Effector memory CD8-positive, alpha-beta T cell (primary cell): ENCODE data around the gene PALM.
"Not testable (repeated sequence)": the region's sequence is repeated elsewhere in the genome, so short reads cannot be mapped to it uniquely, and the experiment has no call there.

Experiments
- ATAC-seq: fragments of 150-1000 bp; cut with Tn5 transposase; replicated peaks from 2 replicates; pipeline ENCODE4 v1.10.0; 2021; ENCODE audit warnings: mild to moderate bottlenecking, moderate library complexity
- DNase-seq, 3 experiments: peaks; one replicate each; pipeline ENCODE4 v3.0.0; 2021
- H3K27ac Mint-ChIP-seq, 2 donors: one replicate each; pipeline ENCODE4 v1.8.0; 2022; ENCODE audit warnings: mild to moderate bottlenecking in 2 of 2, mixed read lengths in 2 of 2, moderate library complexity in 2 of 2
- H3K27me3 Mint-ChIP-seq, 2 donors: one replicate each; pipeline ENCODE4 v1.8.0; 2022; ENCODE audit warnings: mixed read lengths in 2 of 2
- H3K36me3 Mint-ChIP-seq: one replicate; pipeline ENCODE4 v1.8.0; 2022; ENCODE audit warnings: mild to moderate bottlenecking, moderate library complexity, mixed read lengths; ENCODE audit not compliant: insufficient read depth
- H3K4me1 Mint-ChIP-seq, 2 donors: one replicate each; pipeline ENCODE4 v1.8.0; 2022; ENCODE audit warnings: low read depth in 2 of 2, mixed read lengths in 2 of 2
- H3K4me3 Mint-ChIP-seq, 2 donors: one replicate each; pipeline ENCODE4 v1.8.0; 2022; ENCODE audit warnings: mild to moderate bottlenecking in 2 of 2, mixed read lengths in 2 of 2, moderate library complexity in 2 of 2
- H3K9me3 Mint-ChIP-seq, 2 donors: one replicate each; pipeline ENCODE4 v1.8.0; 2022; ENCODE audit warnings: mixed read lengths in 2 of 2

PALM gene

GRCh38 chr19:723247-723646 is 14.5 kb downstream of the PALM start:
- ATAC-seq: no peak
- no peak overlapping the region for H3K27ac Mint-ChIP-seq

GRCh38 chr19:723714-724113 is 15.0 kb downstream of the PALM start:
- DNase-seq (no peak), ATAC-seq (no peak)
- Mint-ChIP-seq H3K4me3 (no peak overlapping the region), H3K4me1 (no peaks in the 10 kb centered on the region), H3K9me3 (no peaks in the 10 kb centered on the region), H3K27me3 (peaks cover 8 to 45% of the 10 kb centered on the region in 2 donors), H3K36me3 (peaks cover 6% of the 10 kb centered on the region), H3K27ac (no peak overlapping the region)

More at GRCh38 chr19:723247-723646, 14.5 kb downstream of the PALM start:
- H3K36me3 Mint-ChIP-seq: peaks cover 4% of the 10 kb centered on the region
- H3K27me3 Mint-ChIP-seq: peaks cover 13 to 50% of the 10 kb centered on the region in 2 donors
- no peak overlapping the region for H3K4me3 Mint-ChIP-seq
- no peak for DNase-seq
- no peaks in the 10 kb centered on the region for H3K9me3 Mint-ChIP-seq
- H3K4me1 Mint-ChIP-seq: no peaks in the 10 kb centered on the region

DNA sequence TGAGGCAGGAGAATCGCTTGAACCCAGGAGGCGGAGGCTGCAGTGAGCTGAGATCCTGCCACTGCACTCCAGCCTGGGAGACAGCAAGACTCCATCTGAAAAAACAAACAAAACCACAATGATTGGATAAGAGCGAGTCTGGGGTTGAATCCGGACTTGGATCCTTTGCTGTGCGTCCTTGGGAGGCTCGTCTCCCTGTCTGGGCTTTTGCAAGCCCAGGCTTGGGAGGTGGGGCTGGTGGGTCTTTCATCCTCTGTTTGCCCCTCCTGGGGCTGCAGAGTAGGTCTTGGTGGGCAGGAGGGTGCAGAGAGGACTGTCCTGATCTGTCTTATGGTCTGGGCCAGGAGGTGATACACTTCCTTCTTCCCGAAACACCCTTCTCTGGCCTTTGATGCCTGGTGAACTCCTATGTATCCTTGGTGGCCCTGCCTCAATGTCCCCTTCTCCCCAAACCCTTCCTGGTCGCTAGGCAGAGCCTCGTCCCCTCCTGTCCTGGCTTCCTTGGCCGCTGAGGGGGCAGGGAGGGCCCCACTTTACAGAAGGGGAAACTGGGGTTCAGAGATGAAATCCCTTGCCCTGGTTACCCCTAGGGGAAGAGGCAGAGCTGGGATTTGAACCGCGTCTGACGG is 16.8 kb downstream of the PALM start:
- Mint-ChIP-seq H3K9me3 (no peaks in the 10 kb centered on the region), H3K4me3 (no peak overlapping the region), H3K36me3 (peaks cover 6% of the 10 kb centered on the region), H3K27me3 (peaks cover 6 to 40% of the 10 kb centered on the region in 2 donors), H3K27ac (no peak overlapping the region), H3K4me1 (no peaks in the 10 kb centered on the region)
- DNase-seq: no peak
- no peak for ATAC-seq

- Mint-ChIP-seq H3K4me3 (no peak overlapping the region), H3K4me1 (no peaks in the 10 kb centered on the region), H3K36me3 (peaks cover 7% of the 10 kb centered on the region), H3K9me3 (no peaks in the 10 kb centered on the region), H3K27ac (no peak overlapping the region), H3K27me3 (peaks cover 6 to 30% of the 10 kb centered on the region in 2 donors)
- DNase-seq (no peak), ATAC-seq (no peak)
Measured at GRCh38 chr19:726993-727956, 18.5 kb downstream of the PALM start.

DNA sequence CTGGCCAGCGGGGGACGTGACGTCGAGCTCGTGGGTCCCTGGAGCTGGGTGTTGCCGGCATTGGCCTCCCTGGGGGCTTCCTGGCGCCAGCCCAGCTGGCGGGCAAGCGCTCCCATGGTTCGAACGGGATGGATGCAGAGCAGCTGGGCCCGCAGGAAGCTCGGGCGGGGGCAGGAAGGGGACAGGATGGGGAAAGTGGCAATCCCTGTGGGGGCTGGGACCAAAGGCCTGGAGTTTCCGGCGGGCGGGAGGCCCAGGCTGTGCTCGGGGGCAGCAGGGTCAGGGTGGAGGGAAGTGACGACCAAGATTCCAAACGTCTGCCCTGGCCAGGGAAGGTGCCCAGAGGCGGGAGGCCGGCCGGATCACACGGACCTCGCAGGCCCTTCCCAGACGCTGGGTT is 19.3 kb downstream of the PALM start:
- no peak for ATAC-seq
- H3K9me3 Mint-ChIP-seq: no peaks in the 10 kb centered on the region

GRCh38 chr19:729564-729963 is 20.8 kb downstream of the PALM start:
- DNase-seq, H3K27ac Mint-ChIP-seq, H3K4me3 Mint-ChIP-seq, H3K36me3 Mint-ChIP-seq, H3K9me3 Mint-ChIP-seq, ATAC-seq: not testable (repeated sequence)
- Mint-ChIP-seq H3K4me1 (peaks cover 13 to 15% of the 10 kb centered on the region in 2 donors), H3K27me3 (peaks cover 0 to 13% of the 10 kb centered on the region in 2 donors)

More for the DNA sequence above, 19.3 kb downstream of the PALM start:
- H3K4me3 Mint-ChIP-seq: no peak overlapping the region
- H3K36me3 Mint-ChIP-seq: peaks cover 6% of the 10 kb centered on the region
- DNase-seq: no peak
- H3K27ac Mint-ChIP-seq: no peak overlapping the region
- peaks cover 4 to 5% of the 10 kb centered on the region in 2 donors for H3K4me1 Mint-ChIP-seq
- peaks cover 6 to 23% of the 10 kb centered on the region in 2 donors for H3K27me3 Mint-ChIP-seq

DNA sequence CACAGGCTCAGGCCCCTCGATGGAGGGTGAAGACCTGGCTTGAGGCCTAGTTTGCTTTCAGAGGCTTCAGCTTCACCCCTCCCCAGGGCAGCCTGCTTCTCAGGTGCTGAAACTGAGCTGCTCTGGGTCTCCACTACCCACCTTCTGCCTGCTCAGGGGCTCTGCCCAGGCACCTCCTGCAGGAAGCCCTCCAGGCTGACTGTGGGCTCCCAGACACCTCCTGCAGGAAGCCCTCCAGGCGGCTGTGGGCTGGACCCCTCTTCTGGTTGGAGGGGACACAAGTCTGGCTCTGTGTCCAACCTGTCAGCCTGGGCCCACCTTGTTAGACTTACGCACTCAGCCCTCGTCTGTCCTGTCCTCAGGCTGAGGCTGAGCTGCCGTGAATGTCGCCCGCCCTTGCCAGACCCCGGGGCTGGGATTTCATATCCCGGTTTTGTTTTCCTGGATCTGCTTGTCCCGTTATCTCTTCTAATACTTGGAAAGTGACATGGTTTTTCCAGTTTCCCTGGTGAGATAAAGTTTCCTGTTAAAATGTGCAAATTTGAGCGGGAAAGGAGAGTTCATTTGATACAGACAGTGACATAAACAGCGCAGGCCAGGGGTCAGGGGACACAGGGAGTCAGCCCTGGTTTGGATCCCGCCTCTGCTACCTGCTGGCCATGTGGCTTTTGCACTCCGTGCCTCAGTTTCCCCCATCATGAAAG is 21.4 kb downstream of the PALM start:
- H3K36me3 Mint-ChIP-seq: peaks cover 10% of the 10 kb centered on the region
- no peak overlapping the region for H3K4me3 Mint-ChIP-seq
- ATAC-seq (no peak), DNase-seq (no peak)
- peaks cover 0 to 13% of the 10 kb centered on the region in 2 donors for H3K27me3 Mint-ChIP-seq
- H3K4me1 Mint-ChIP-seq: peaks cover 13 to 15% of the 10 kb centered on the region in 2 donors
- no peak overlapping the region for H3K27ac Mint-ChIP-seq
- no peaks in the 10 kb centered on the region for H3K9me3 Mint-ChIP-seq

DNA sequence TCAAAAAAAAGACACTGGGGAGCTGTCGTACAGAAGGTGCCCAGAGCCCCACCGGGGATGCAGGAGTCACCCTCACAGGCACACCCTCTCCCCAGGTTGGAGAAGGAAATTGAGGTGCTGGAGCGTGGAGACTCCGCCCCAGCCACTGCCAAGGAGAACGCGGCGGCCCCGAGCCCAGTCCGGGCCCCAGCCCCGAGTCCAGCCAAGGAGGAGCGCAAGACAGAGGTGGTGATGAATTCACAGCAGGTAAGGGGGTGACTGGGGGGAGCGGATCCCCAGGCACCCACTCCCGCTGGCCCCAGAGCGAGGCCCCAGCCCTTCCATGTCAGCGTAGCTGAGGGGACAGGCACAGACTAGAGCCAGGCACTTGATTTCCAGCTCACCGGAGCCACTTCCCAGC is 22.3 kb downstream of the PALM start:
- H3K4me3 Mint-ChIP-seq: no peak overlapping the region
- H3K9me3 Mint-ChIP-seq: no peaks in the 10 kb centered on the region
- H3K36me3 Mint-ChIP-seq: peaks cover 10% of the 10 kb centered on the region
- DNase-seq (no peak), ATAC-seq (no peak)
- peaks cover 0 to 7% of the 10 kb centered on the region in 2 donors for H3K27me3 Mint-ChIP-seq
- no peak overlapping the region for H3K27ac Mint-ChIP-seq
- H3K4me1 Mint-ChIP-seq: peaks cover 13 to 15% of the 10 kb centered on the region in 2 donors

GRCh38 chr19:732148-733069 is 23.7 kb downstream of the PALM start:
- Mint-ChIP-seq H3K36me3 (peaks cover 10% of the 10 kb centered on the region), H3K4me3 (no peak overlapping the region), H3K27ac (peak overlapping the region in 1 of 2 donors; percentile 53), H3K9me3 (no peaks in the 10 kb centered on the region), H3K4me1 (peaks cover 15 to 16% of the 10 kb centered on the region in 2 donors), H3K27me3 (peaks cover 0 to 6% of the 10 kb centered on the region in 2 donors)
- ATAC-seq (peak; percentile 37), DNase-seq (no peak)

DNA sequence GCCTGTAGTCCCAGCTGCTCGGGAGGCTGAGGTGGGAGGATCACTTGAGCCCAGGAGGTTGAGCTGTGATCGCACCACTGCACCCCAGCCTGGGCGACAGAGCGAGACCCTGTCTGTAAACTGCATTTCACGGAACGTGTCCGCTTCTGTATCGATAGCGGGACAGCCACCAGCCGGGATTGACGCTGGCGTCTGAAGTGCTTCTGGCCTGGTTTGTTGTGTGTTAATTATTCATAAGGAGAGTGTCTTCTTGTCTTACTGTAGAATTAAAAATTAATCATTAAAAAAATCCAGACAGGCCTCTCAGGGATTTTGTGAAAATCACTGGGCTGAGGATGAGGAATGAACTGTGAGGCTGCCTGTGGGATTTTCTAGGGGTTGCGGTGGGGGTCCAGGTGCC is 26.0 kb downstream of the PALM start:
- H3K27ac Mint-ChIP-seq: peak overlapping the region in 1 of 2 donors; percentile 35
- ATAC-seq: no peak
- H3K4me3 Mint-ChIP-seq: no peak overlapping the region
- H3K9me3 Mint-ChIP-seq: no peaks in the 10 kb centered on the region
- peaks cover 16 to 18% of the 10 kb centered on the region in 2 donors for H3K4me1 Mint-ChIP-seq
- peaks cover 7% of the 10 kb centered on the region for H3K36me3 Mint-ChIP-seq
- DNase-seq: no peak
- H3K27me3 Mint-ChIP-seq: peaks cover 0 to 27% of the 10 kb centered on the region in 2 donors

- Mint-ChIP-seq H3K4me1 (peaks cover 16 to 18% of the 10 kb centered on the region in 2 donors), H3K27me3 (peaks cover 0 to 27% of the 10 kb centered on the region in 2 donors), H3K9me3 (no peaks in the 10 kb centered on the region), H3K4me3 (no peak overlapping the region), H3K36me3 (peaks cover 12% of the 10 kb centered on the region), H3K27ac (no peak overlapping the region)
- no peak for ATAC-seq
- no peak for DNase-seq
Measured at GRCh38 chr19:736125-736524, 27.4 kb downstream of the PALM start.

- Mint-ChIP-seq H3K4me3 (no peak overlapping the region), H3K27me3 (peaks cover 0 to 27% of the 10 kb centered on the region in 2 donors)
Measured at GRCh38 chr19:737591-738093, 28.9 kb downstream of the PALM start.

More at GRCh38 chr19:737591-738093, 28.9 kb downstream of the PALM start:
- no peaks in the 10 kb centered on the region for H3K9me3 Mint-ChIP-seq
- H3K36me3 Mint-ChIP-seq: peaks cover 12% of the 10 kb centered on the region
- H3K4me1 Mint-ChIP-seq: peaks cover 13 to 16% of the 10 kb centered on the region in 2 donors
- ATAC-seq (peak; percentile 69), DNase-seq (peak; percentile 55 to 61 (median 55))
- H3K27ac Mint-ChIP-seq: no peak overlapping the region
